Adrenal gland (tissue), 19 donors: Measurements from ENCODE around the gene SSBP1. TPM values are rescaled to one million over a fixed set of nuclear protein-coding genes. Genes with fewer than 3 reads are reported as not detected.
"Not testable (repeated sequence)": the region's sequence is repeated elsewhere in the genome, so short reads cannot be mapped to it uniquely, and the experiment has no call there.

Experiments used
- DNase-seq, 7 donors: peaks; one replicate each; pipeline ENCODE4 v3.0.0-alpha.2; 2019 to 2020
- H3K27ac ChIP-seq, 5 donors: fragments of 200-600 bp; sonication (generic) in 4 of 5; 1 replicate in 3 of 5; 2 replicates in 2 of 5; pipeline versions ENCODE4 v1.5.1 to v1.8.0; 2016 to 2020; ENCODE audit warnings: mild to moderate bottlenecking in 1 of 5
- H3K27me3 ChIP-seq: fragments of 200-600 bp; 2 replicates; pipeline ENCODE4 v1.8.0; 2021
- H3K36me3 ChIP-seq, 2 donors: fragments of 200-600 bp; replicated peaks in 1 of 2; 1 replicate in 1 of 2; 2 replicates in 1 of 2; pipeline versions ENCODE4 v1.5.1 to v1.8.0; 2018 to 2022
- H3K4me1 ChIP-seq, 2 donors: fragments of 200-600 bp; replicated peaks in 1 of 2; 1 replicate in 1 of 2; 2 replicates in 1 of 2; pipeline versions ENCODE4 v1.5.1 to v1.8.0; 2018 to 2021
- H3K4me3 ChIP-seq, 4 donors: fragments of 200-600 bp; sonication (generic) in 3 of 4; one replicate each; pipeline ENCODE4 v1.5.1; 2016 to 2018
- H3K9me3 ChIP-seq, 3 donors: fragments of 200-600 bp; sonication (generic) in 1 of 3; replicated peaks in 1 of 3; 1 replicate in 2 of 3; 2 replicates in 1 of 3; pipeline versions ENCODE4 v1.5.1 to v1.8.0; 2016 to 2021
- POLR2A ChIP-seq, 2 donors: fragments of 450-650 bp; IDR thresholded peaks; one replicate each; pipeline ENCODE4 v1.6.1; 2017; ENCODE audit warnings: antibody characterized with exemption in 2 of 2, mild to moderate bottlenecking in 2 of 2, moderate library complexity in 1 of 2
- WGBS, 4 donors: extraction: QIAGEN DNeasy Blood & Tissue Kit in 2 of 4; methylation state at CpG; one replicate each; pipeline versions ENCODE4 v1.1.5 to v1.1.7; 2013 to 2017; 5-methylcytosine and 5-hydroxymethylcytosine counted together
- intact Hi-C, 2 donors: fragments of 100-400 bp; cut with DNase I; formaldehyde crosslinking; loops; one replicate each; pipeline versions ENCODE4 v1.14.1 to v1.15.0; 2022 to 2023
- long read RNA-seq, 10 donors: library from polyadenylated mRNA in 3 of 10; unstranded in 2 of 10; stranded (forward) in 1 of 10; transcript quantifications; one replicate each; pipeline ENCODE4 v2.0.0 and lab custom pipeline, GENCODE V29; 2021 to 2026
- polyA plus RNA-seq, 3 donors: library from polyadenylated mRNA; stranded (reverse); fragments of 200-250 nt in 2 of 3; fragments of 350-450 nt in 1 of 3; fragmentation: Illumina TruSeq in 1 of 3; extraction: RNeasy Lipid Tissue Mini Kit (QIAGEN cat#74804) in 1 of 3; gene quantifications; one replicate each; pipeline ENCODE4 v1.2.3, GENCODE V29; 2013 to 2014
- total RNA-seq, 9 donors: library from RNA; depleted of rRNA in 4 of 9; stranded (reverse); fragments of >200 nt in 4 of 9; fragments of 120-200 nt in 1 of 9; fragmentation: NEBNext Ultra II Directional in 1 of 9; extraction: Animal tissue kit (Norgen Biotek cat#: 25700) in 1 of 9; gene quantifications; one replicate each; pipeline versions ENCODE4 v1.1.0 to v1.2.4, GENCODE V29; 2013 to 2023
- TF ChIP-seq, protein P1 (sequence below), 6 experiments: fragments of 450-650 bp in 4 of 6; fragments of 200-600 bp in 2 of 6; sonication (generic) in 1 of 6; IDR thresholded peaks; 1 replicate in 5 of 6; 2 replicates in 1 of 6; pipeline versions ENCODE4 v1.5.1 to v1.8.0; 2016 to 2021; ENCODE audit warnings: antibody characterized with exemption in 6 of 6, mild to moderate bottlenecking in 2 of 6, moderate library complexity in 1 of 6
- donor health status: healthy with polysubstance abuse.
- donor health status: Bipolar disorder and iron deficiency.
- donor health status: DM: yes; HTN: yes; CAD: no.
- donor health status: DM: no; HTN: no; CAD: no.
- donor health status: DM: no; HTN: no; CAD: no.
- donor health status: DM: yes; HTN: yes; CAD: no.

The SSBP1 gene, protein sequence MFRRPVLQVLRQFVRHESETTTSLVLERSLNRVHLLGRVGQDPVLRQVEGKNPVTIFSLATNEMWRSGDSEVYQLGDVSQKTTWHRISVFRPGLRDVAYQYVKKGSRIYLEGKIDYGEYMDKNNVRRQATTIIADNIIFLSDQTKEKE
- total RNA-seq (100 to 1,000 TPM in 7 of 9 donors, 10 to 100 TPM in 2; 87.0 to 276 (median 121) TPM), polyA plus RNA-seq (100 to 1,000 TPM in 2 of 3 donors, 10 to 100 TPM in 1; 91.4 to 316 (median 163) TPM)
- long read RNA-seq, donor 1, transcript SSBP1-214 (7 exons, 636 nt), result minor isoform, 53 of 220 reads
- long read RNA-seq, donor 1, transcript SSBP1-206 (7 exons, 630 nt), result minor isoform, 10 of 220 reads
- long read RNA-seq, donor 1, transcript SSBP1-201 (7 exons, 687 nt), result major isoform, 111 of 220 reads
- long read RNA-seq, donor 1, transcript SSBP1-212 (6 exons, 1,434 nt), result minor isoform, 9 of 220 reads
- long read RNA-seq, donor 1, partial matches to known transcripts, result 33 of 220 reads
- long read RNA-seq, donor 1, other reads (novel, unspliced or antisense), result 0 of 220 reads
- long read RNA-seq, donor 2, transcript SSBP1-206 (7 exons, 630 nt), result minor isoform, 14 of 147 reads
- long read RNA-seq, donor 2, transcript SSBP1-201 (7 exons, 687 nt), result major isoform, 69 of 147 reads
- long read RNA-seq, donor 2, transcript SSBP1-214 (7 exons, 636 nt), result minor isoform, 34 of 147 reads
- long read RNA-seq, donor 2, transcript SSBP1-212 (6 exons, 1,434 nt), result minor isoform, 7 of 147 reads
- long read RNA-seq, donor 2, partial matches to known transcripts, result 22 of 147 reads
- long read RNA-seq, donor 2, other reads (novel, unspliced or antisense), result 0 of 147 reads
- long read RNA-seq, donor 3, transcript SSBP1-214 (7 exons, 636 nt), result minor isoform, 42 of 212 reads
- long read RNA-seq, donor 3, transcript SSBP1-212 (6 exons, 1,434 nt), result minor isoform, 11 of 212 reads
- long read RNA-seq, donor 3, transcript SSBP1-201 (7 exons, 687 nt), result major isoform, 99 of 212 reads
- long read RNA-seq, donor 3, transcript SSBP1-206 (7 exons, 630 nt), result minor isoform, 12 of 212 reads
- long read RNA-seq, donor 3, partial matches to known transcripts, result 40 of 212 reads
- long read RNA-seq, donor 3, other reads (novel, unspliced or antisense), result 0 of 212 reads
- long read RNA-seq, donor 4, transcript SSBP1-214 (7 exons, 636 nt), result minor isoform, 8 of 93 reads
- long read RNA-seq, donor 4, transcript SSBP1-201 (7 exons, 687 nt), result major isoform, 73 of 93 reads
- long read RNA-seq, donor 4, partial matches to known transcripts, result 3 of 93 reads
- long read RNA-seq, donor 4, other reads (novel, unspliced or antisense), result 3 of 93 reads
- long read RNA-seq, donor 5, transcript SSBP1-201 (7 exons, 687 nt), result major isoform, 61 of 86 reads
- long read RNA-seq, donor 5, transcript SSBP1-206 (7 exons, 630 nt), result minor isoform, 6 of 86 reads
- long read RNA-seq, donor 5, transcript SSBP1-214 (7 exons, 636 nt), result minor isoform, 15 of 86 reads
- long read RNA-seq, donor 5, partial matches to known transcripts, result 2 of 86 reads
- long read RNA-seq, donor 5, other reads (novel, unspliced or antisense), result 1 of 86 reads
- long read RNA-seq, donor 6, transcript SSBP1-201 (7 exons, 687 nt), result major isoform, 50 of 71 reads
- long read RNA-seq, donor 6, transcript SSBP1-214 (7 exons, 636 nt), result minor isoform, 9 of 71 reads
- long read RNA-seq, donor 6, transcript SSBP1-206 (7 exons, 630 nt), result minor isoform, 7 of 71 reads
- long read RNA-seq, donor 6, partial matches to known transcripts, result 4 of 71 reads
- long read RNA-seq, donor 6, other reads (novel, unspliced or antisense), result 0 of 71 reads
- long read RNA-seq, donor 7, transcript SSBP1-212 (6 exons, 1,434 nt), result minor isoform, 5 of 97 reads
- long read RNA-seq, donor 7, transcript SSBP1-201 (7 exons, 687 nt), result major isoform, 47 of 97 reads
- long read RNA-seq, donor 7, transcript SSBP1-206 (7 exons, 630 nt), result minor isoform, 6 of 97 reads
- long read RNA-seq, donor 7, transcript SSBP1-214 (7 exons, 636 nt), result minor isoform, 22 of 97 reads
- long read RNA-seq, donor 7, partial matches to known transcripts, result 15 of 97 reads
- long read RNA-seq, donor 7, other reads (novel, unspliced or antisense), result 0 of 97 reads
- long read RNA-seq, donor 8, transcript SSBP1-206 (7 exons, 630 nt), result minor isoform, 9 of 172 reads
- long read RNA-seq, donor 8, transcript SSBP1-212 (6 exons, 1,434 nt), result minor isoform, 5 of 172 reads
- long read RNA-seq, donor 8, transcript SSBP1-214 (7 exons, 636 nt), result minor isoform, 50 of 172 reads
- long read RNA-seq, donor 8, transcript SSBP1-201 (7 exons, 687 nt), result major isoform, 81 of 172 reads
- long read RNA-seq, donor 8, partial matches to known transcripts, result 21 of 172 reads
- long read RNA-seq, donor 8, other reads (novel, unspliced or antisense), result 0 of 172 reads
- long read RNA-seq, donor 9, transcript SSBP1-214 (7 exons, 636 nt), result minor isoform, 27 of 182 reads
- long read RNA-seq, donor 9, transcript SSBP1-212 (6 exons, 1,434 nt), result minor isoform, 10 of 182 reads
- long read RNA-seq, donor 9, transcript SSBP1-201 (7 exons, 687 nt), result major isoform, 83 of 182 reads
- long read RNA-seq, donor 9, transcript SSBP1-206 (7 exons, 630 nt), result minor isoform, 11 of 182 reads
- long read RNA-seq, donor 9, partial matches to known transcripts, result 49 of 182 reads
- long read RNA-seq, donor 9, other reads (novel, unspliced or antisense), result 0 of 182 reads
- long read RNA-seq, donor 10, transcript SSBP1-201 (7 exons, 687 nt), result major isoform, 35 of 63 reads
- long read RNA-seq, donor 10, transcript SSBP1-214 (7 exons, 636 nt), result minor isoform, 10 of 63 reads
- long read RNA-seq, donor 10, partial matches to known transcripts, result 11 of 63 reads
- long read RNA-seq, donor 10, other reads (novel, unspliced or antisense), result 0 of 63 reads

DNA sequence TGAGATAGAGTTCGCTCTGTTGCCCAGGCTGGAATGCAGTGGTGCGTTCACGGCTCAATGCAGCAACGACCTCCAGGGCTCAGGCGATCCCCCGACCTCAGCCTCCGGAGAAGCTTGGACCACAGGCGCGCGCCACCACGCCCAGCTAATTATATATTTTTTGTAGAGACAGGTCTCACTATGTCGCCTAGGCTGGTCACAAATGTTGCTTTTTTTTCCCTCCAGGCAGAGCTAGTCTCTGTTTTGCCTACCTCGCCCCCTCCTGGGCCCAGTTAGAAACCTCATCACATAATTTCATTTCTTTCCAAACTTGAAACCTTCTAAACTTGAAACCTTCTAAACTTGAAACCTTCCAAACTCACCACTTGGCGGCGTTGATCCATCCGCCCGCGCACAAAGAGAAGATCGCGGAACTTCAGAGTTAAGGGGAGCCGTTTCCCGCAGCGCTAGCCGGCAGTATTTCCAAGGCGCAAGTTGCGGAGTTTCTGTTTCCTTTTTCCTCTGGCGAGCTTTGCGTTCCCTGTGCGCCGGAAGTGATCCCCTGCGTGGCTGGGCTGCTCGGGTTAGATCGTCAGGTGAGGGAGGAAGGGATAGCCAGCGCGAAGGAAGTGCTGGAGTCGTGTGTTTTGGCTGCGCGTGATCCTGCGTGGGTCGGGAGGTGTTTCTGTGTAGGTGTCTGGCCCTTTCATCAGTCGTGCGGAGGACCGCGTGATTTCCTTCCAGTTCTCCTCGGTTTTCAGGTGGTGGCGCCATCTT, at the start of gene SSBP1:
Gene SSBP1, plus strand, starts transcription at position 523 of the 756 bp plus-strand sequence. CDS start 809 bp downstream, outside the sequence.
- no peaks in the 10 kb centered on the region for H3K9me3 ChIP-seq
- peaks cover 0 to 22% of the 10 kb centered on the region in 2 donors for H3K36me3 ChIP-seq
- TF ChIP-seq, protein P1, sequence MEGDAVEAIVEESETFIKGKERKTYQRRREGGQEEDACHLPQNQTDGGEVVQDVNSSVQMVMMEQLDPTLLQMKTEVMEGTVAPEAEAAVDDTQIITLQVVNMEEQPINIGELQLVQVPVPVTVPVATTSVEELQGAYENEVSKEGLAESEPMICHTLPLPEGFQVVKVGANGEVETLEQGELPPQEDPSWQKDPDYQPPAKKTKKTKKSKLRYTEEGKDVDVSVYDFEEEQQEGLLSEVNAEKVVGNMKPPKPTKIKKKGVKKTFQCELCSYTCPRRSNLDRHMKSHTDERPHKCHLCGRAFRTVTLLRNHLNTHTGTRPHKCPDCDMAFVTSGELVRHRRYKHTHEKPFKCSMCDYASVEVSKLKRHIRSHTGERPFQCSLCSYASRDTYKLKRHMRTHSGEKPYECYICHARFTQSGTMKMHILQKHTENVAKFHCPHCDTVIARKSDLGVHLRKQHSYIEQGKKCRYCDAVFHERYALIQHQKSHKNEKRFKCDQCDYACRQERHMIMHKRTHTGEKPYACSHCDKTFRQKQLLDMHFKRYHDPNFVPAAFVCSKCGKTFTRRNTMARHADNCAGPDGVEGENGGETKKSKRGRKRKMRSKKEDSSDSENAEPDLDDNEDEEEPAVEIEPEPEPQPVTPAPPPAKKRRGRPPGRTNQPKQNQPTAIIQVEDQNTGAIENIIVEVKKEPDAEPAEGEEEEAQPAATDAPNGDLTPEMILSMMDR (IDR thresholded peaks at IDR 0.05), result peak; percentile 63 to 94 (median 82)
- TF ChIP-seq POLR2A (IDR thresholded peaks at IDR 0.05), result peak in 1 of 2 donors; percentile 65
- peaks cover 10 to 29% of the 10 kb centered on the region in 2 donors for H3K4me1 ChIP-seq
- H3K4me3 ChIP-seq, result peak within 1 kb of the TSS; percentile 48 to 89 (median 79)
- WGBS, 4 donors, result 1 to 3% (median 2%) methylated on average over 32 to 46 of the region's 46 CpGs
- peak within 1 kb of the TSS; percentile 48 to 90 (median 70) for H3K27ac ChIP-seq
- H3K27me3 ChIP-seq, result no peaks in the 10 kb centered on the region
- intact Hi-C loops, result no loop called here
- peak; percentile 89 to 97 (median 93) for DNase-seq

DNA sequence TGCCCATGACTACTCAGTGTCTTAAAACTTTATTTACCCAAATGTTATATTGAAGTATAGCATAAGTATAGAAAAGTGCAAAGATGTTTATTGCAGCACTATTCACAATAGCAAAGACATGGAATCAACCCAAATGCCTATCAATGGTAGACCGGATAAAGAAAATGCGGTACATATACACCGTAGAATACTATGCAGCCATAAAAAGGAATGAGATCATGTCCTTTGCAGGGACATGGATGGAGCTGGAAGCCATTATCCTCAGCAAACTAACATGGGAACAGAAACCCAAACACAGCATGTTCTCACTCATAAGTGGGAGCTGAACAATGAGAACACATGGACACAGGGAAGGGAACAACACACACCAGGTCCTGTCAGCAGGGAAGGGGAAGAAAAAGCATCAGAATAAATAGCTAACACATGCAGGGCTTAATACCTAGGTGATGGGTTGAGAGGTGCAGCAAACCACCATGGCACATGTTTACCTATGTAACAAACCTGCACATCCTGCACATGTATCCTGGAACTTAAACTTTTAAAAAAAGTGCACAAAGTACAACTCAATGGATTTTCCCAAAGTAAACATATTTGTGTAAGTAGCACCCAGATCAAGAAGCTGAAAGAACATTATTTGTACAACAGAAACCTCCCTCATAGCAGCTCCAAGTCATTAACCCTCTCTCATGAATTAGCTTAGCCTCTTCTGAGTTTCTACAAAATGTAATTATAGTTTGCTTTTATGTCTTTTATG, 48.9 kb upstream of the SSBP1 start:
- H3K9me3 ChIP-seq, H3K4me1 ChIP-seq, H3K27ac ChIP-seq, H3K4me3 ChIP-seq, intact Hi-C loops, DNase-seq, H3K27me3 ChIP-seq, H3K36me3 ChIP-seq: not testable (repeated sequence)
- WGBS, 4 donors, result 96 to 98% (median 96%) methylated on average over 3 of the region's 3 CpGs
